Activated T-helper 1 cell treated with anti-CD3 and anti-CD28 coated beads, Interleukin-12 subunit alpha, Interleukin-12 subunit beta, Interleukin-2, Interleukin-4 antibody, amounts not matched to agents 30 ng/mL and 10 ng/mL and 1 ng/mL, durations not matched to agents 14 hours and 24 hours and 36 hours (primary cell): ENCODE measurements around the gene IGF2BP2. TPM values are rescaled to one million over a fixed set of nuclear protein-coding genes. Genes with fewer than 3 reads are reported as not detected.

Source experiments
- DNase-seq: peaks from one replicate; pipeline ENCODE4 v3.0.0; 2021; ENCODE audit warnings: low spot score
- H3K27ac Mint-ChIP-seq: one replicate; pipeline ENCODE4 v1.8.0; 2021; ENCODE audit warnings: mild to moderate bottlenecking, mixed read lengths
- H3K27me3 Mint-ChIP-seq: one replicate; pipeline ENCODE4 v1.8.0; 2022; ENCODE audit warnings: mild to moderate bottlenecking, moderate library complexity, mixed read lengths; ENCODE audit not compliant: insufficient read depth
- H3K36me3 Mint-ChIP-seq: one replicate; pipeline ENCODE4 v1.8.0; 2021; ENCODE audit warnings: low read depth, mixed read lengths
- H3K4me1 Mint-ChIP-seq: one replicate; pipeline ENCODE4 v1.8.0; 2021; ENCODE audit warnings: low read depth, mixed read lengths
- H3K4me3 Mint-ChIP-seq: one replicate; pipeline ENCODE4 v1.8.0; 2021; ENCODE audit warnings: mild to moderate bottlenecking, moderate library complexity, mixed read lengths
- H3K9me3 Mint-ChIP-seq: one replicate; pipeline ENCODE4 v1.8.0; 2021; ENCODE audit warnings: mixed read lengths
- intact Hi-C: fragments of 100-400 bp; cut with micrococcal nuclease; formaldehyde crosslinking; loops from one replicate; pipeline ENCODE4 v1.15.1; 2024
- total RNA-seq: library from RNA; stranded (reverse); gene quantifications from 2 replicates; pipeline ENCODE4 v1.2.3, GENCODE V29; 2022

IGF2BP2 gene
- total RNA-seq, 1 donor from 2014 or later, result 0.62 TPM

- intact Hi-C loops, result no loop called here
- no peak for DNase-seq
- no peak overlapping the region for H3K4me3 Mint-ChIP-seq
- H3K36me3 Mint-ChIP-seq, result no peaks in the 10 kb centered on the region
- no peaks in the 10 kb centered on the region for H3K4me1 Mint-ChIP-seq
- no peak overlapping the region for H3K27ac Mint-ChIP-seq
- peaks cover 54% of the 10 kb centered on the region for H3K27me3 Mint-ChIP-seq
- H3K9me3 Mint-ChIP-seq, result no peaks in the 10 kb centered on the region
These were observed 5.4 kb upstream of the IGF2BP2 start for GRCh38 chr3:185830018-185830797.

DNA sequence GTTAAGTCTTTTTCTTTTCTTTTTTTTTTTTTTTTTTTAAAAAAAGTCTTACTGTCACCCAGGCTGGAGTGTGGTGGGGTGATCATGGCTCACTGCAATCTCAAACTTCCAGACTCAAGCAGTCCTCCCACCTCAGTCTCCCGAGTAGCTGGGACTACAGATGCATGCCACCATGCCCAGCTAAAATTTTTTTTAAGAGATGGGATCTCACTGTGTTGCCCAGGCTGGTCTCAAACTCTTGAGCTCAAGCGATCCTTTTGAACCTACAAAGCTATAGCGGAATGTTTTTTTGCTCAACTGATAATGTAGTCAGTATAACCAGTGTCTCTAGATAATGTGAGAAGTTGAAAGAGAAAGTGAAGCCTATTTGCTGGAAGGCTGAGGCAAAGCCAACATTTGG lies 3.9 kb upstream of the IGF2BP2 start:
- Mint-ChIP-seq H3K4me1 (peaks cover 5% of the 10 kb centered on the region), H3K27me3 (peaks cover 57% of the 10 kb centered on the region), H3K9me3 (no peaks in the 10 kb centered on the region), H3K36me3 (no peaks in the 10 kb centered on the region), H3K27ac (no peak overlapping the region), H3K4me3 (no peak overlapping the region)
- intact Hi-C loops, result loop anchor here (5.0 kb wide), 1 partner anchor 99 kb away; no protein-coding TSS in a partner anchor
- DNase-seq, result no peak

DNA sequence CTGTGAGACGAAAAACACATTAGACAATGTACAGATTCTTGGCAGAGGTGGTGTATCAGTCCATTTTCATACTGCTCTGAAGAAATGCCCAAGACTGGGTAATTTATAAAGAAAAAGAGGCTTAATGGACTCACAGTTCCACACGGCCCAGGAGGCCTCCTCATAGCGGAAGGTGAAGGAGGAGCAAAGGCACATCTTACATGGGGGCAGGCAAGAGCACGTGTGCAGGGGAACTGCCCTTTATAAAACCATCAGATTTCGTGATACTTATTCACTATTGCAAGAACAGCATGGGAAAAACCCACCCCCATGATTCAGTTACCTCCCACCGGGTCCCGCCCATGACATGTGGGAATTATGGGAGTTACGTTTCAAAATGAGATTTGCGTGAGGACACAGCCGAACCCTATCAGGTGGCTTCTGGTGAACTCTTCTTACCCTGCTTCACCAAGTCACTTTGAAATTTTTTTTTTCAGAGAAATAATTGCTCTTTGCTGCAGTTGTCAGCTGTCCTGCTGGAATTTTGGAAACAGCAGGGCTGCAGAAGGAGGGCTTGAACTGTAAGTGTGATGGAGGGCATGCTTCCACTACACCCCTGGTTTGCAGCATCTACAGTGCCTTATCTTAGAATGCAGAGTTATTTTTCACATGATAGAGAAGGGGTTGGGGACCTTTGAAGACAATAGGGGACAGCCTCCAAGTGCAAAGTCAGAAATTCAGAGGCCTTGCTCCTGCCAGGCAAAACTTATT lies 2.9 kb upstream of the IGF2BP2 start:
- Mint-ChIP-seq H3K9me3 (no peaks in the 10 kb centered on the region), H3K4me1 (peaks cover 11% of the 10 kb centered on the region), H3K4me3 (no peak overlapping the region), H3K27me3 (peaks cover 63% of the 10 kb centered on the region), H3K36me3 (no peaks in the 10 kb centered on the region), H3K27ac (no peak overlapping the region)
- intact Hi-C loops, result loop anchor here (5.0 kb wide), 1 partner anchor 100 kb away; no protein-coding TSS in a partner anchor
- no peak for DNase-seq

DNA sequence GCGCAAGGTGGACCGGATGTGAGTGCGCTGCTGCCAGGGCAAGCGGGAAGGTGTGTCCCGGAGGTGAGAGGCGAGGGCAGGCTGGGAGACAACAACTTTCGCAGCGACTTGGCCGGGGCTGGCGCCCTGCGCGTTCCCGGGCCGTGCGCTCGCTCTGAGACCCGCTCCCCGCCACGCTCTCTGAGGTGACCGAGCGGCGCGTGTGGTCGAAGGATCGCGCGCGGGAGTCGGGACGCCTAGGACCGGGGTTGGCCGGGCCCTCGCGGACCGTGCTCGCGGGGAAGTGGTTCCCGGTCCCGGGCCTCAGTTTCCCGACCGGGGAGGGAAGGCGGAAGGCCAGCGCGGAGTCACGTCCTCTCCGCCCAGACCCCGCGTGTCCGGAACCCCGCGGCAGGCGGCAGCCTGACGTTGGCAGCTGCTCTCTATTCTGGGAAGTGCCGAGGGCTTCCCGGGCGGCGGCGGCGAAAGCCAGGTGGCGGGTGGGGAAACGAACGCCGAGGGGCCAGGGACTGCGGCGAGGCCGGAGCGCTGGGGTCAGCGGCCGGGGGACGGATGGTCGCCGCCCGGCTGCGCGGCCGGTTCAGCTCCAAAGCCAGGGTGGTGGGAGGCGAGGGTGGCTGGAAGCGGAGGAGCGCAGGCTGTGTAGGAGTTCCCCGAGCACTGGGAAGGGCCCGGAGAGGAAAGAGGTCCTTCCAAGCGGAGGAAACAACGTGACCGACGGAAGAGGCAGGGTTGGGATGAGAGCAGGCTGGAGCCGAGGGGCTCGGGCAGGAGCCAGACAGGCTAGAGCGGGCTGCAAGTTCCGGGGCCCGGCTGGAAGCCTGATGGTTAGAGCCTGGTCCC lies 1.0 kb upstream of the IGF2BP2 start:
- Mint-ChIP-seq H3K27ac (no peak overlapping the region), H3K4me3 (peak overlapping the region; percentile 79), H3K27me3 (peaks cover 72% of the 10 kb centered on the region), H3K4me1 (peaks cover 18% of the 10 kb centered on the region), H3K9me3 (no peaks in the 10 kb centered on the region), H3K36me3 (no peaks in the 10 kb centered on the region)
- peak; percentile 31 for DNase-seq
- intact Hi-C loops, result loop anchor here (5.0 kb wide), 1 partner anchor 101 kb away; no protein-coding TSS in a partner anchor

DNA sequence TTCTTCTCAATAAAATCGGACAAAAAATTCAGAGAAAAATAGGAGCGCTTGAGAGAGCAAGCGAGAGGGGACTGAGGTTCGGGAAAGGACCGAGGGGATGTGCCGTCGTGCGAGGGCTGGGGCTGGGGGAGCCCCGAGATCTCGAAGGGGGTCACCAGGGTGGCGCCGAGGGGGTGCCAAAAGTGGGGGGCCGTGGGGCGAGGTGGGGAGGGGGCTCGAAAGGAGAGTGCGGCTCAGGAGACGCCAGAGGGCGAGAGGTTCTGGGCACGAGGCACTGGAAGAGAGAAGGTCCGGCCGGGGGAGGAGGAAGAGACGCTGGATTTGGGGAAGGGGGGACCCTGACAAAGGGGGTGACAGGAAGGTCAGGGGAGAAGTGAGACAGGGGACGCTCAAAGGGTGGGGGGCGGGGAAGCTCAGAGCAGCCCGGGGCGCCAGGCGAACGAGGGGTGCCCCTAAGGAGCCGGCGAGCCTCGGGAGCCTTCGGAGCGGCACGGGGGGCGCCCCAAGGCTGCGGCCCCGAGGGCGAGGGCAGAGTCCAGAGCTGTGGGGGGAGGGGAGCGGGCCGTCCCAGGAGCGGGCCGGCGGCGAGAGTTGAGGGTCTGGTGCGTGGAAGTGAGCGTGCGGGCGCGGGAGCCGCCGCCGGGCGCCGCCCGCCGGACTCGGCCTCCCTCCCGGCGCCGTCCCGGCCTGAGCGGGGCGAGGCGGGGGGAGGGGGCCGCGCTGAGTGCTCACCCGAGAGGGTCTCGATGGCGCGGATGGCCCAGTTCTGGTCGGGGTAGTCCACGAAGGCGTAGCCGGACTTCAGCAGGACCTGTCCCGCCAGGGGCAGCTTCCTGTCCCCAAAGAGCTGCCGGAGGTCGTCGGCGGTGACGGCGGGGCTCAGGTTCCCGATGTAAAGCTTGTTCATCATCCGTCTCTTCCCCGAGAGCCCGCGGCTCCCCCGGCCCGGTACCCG lies 514 bp downstream of the IGF2BP2 start:
- DNase-seq, result no peak
- H3K27ac Mint-ChIP-seq, result no peak overlapping the region

DNA sequence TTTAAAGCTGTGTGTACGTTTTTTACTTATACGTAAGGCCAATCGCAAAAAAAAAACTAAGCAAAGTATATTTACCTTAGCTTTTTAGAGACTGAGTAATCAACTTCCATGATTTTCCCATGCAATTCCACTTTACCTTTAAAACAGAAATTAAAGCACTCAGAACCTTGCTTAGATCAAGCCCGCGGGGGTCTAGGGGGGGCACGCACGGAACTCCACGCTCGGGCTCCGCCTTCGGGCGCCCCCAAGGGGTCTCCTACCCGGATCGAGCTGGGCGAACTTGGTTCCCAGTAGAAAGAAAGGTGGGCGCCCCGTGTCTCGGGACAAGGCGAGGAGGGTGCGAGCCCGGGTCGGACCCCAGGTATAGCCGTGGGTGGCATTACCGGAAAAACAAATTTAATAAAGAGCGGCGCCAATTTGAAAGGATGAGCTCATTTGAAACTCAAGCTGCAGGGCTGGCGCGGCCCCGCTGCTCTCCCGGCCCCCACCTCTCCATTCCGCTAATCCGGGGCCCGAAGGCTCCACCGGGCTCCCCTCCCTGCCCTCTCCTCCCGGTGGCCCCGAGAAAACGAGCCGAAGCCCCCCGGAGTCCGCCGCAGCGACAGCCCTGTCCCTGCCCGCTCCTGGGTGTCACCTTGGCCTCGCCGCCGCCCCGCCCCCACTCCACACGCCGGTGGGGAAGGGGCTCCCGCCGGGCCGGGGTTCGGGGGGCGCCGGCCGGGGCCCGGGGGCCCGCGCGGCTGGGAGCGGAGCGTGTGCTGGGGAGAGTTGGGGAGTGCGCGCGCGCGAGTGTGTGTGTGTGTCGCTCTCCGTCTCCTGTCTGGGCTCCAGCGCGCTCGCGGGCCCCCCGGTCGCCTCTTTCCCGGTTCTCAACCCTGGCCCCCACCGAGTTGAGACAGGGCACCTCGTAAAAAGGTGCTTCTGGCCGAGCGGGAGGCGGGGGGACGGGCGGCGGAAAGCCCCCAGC lies 1.5 kb downstream of the IGF2BP2 start:
- Mint-ChIP-seq H3K4me3 (peak overlapping the region; percentile 83), H3K4me1 (peaks cover 18% of the 10 kb centered on the region), H3K27ac (no peak overlapping the region), H3K9me3 (no peaks in the 10 kb centered on the region), H3K36me3 (no peaks in the 10 kb centered on the region), H3K27me3 (peaks cover 75% of the 10 kb centered on the region)
- intact Hi-C loops, result loop anchor here (5.0 kb wide), 1 partner anchor 284 kb away; the partner anchor contains the start of gene ETV5
- DNase-seq, result no peak

More for the DNA sequence above, 514 bp downstream of the IGF2BP2 start:
- Mint-ChIP-seq H3K27me3 (peaks cover 76% of the 10 kb centered on the region), H3K9me3 (no peaks in the 10 kb centered on the region), H3K36me3 (no peaks in the 10 kb centered on the region), H3K4me3 (peak overlapping the region; percentile 83), H3K4me1 (peaks cover 18% of the 10 kb centered on the region)
- intact Hi-C loops, result loop anchor here (5.0 kb wide), 2 partner anchors 103 to 283 kb away; partner anchors contain the start of gene ETV5

GRCh38 chr3:185822221-185823000 lies 2.4 kb downstream of the IGF2BP2 start:
- intact Hi-C loops, result loop anchor here (5.0 kb wide), 1 partner anchor 285 kb away; the partner anchor contains the start of gene ETV5
- Mint-ChIP-seq H3K4me3 (peak overlapping the region; percentile 59), H3K27me3 (peaks cover 72% of the 10 kb centered on the region), H3K27ac (no peak overlapping the region), H3K4me1 (peaks cover 18% of the 10 kb centered on the region), H3K36me3 (no peaks in the 10 kb centered on the region), H3K9me3 (no peaks in the 10 kb centered on the region)
- DNase-seq, result no peak

GRCh38 chr3:185820973-185821758 lies 3.7 kb downstream of the IGF2BP2 start:
- Mint-ChIP-seq H3K27ac (no peak overlapping the region), H3K27me3 (peaks cover 71% of the 10 kb centered on the region), H3K4me3 (no peak overlapping the region), H3K36me3 (no peaks in the 10 kb centered on the region), H3K9me3 (no peaks in the 10 kb centered on the region), H3K4me1 (peaks cover 18% of the 10 kb centered on the region)
- intact Hi-C loops, result loop anchor here (5.0 kb wide), 1 partner anchor 286 kb away; the partner anchor contains the start of gene ETV5
- DNase-seq, result no peak

GRCh38 chr3:185818267-185818875 lies 6.5 kb downstream of the IGF2BP2 start:
- no peak for DNase-seq
- Mint-ChIP-seq H3K36me3 (no peaks in the 10 kb centered on the region), H3K27me3 (peaks cover 64% of the 10 kb centered on the region), H3K4me3 (no peak overlapping the region), H3K4me1 (peaks cover 13% of the 10 kb centered on the region), H3K9me3 (no peaks in the 10 kb centered on the region), H3K27ac (no peak overlapping the region)
- intact Hi-C loops, result no loop called here
